Mesenchymal stem cell (in vitro differentiated cells and primary cell): ENCODE results near the gene CCR1.

ENCODE experiments used
- DNase-seq: peaks from one replicate; pipeline ENCODE4 v3.0.0-alpha.2; 2013
- H2AFZ ChIP-seq: one replicate; pipeline ENCODE4 v1.6.1; 2013; ENCODE audit warnings: low read depth, mild to moderate bottlenecking, control low read depth, inconsistent platforms, low read length, moderate library complexity
- H2AK5ac ChIP-seq: 2 replicates; pipeline ENCODE4 v1.6.1; 2013; ENCODE audit warnings: low read length, moderate library complexity, mild to moderate bottlenecking, inconsistent platforms; ENCODE audit not compliant: severe bottlenecking
- H2BK120ac ChIP-seq: one replicate; pipeline ENCODE4 v1.6.1; 2013; ENCODE audit warnings: low read depth, mild to moderate bottlenecking, inconsistent platforms, low read length, moderate library complexity
- H2BK12ac ChIP-seq, 2 experiments: one replicate each; pipeline ENCODE4 v1.6.1; 2013; ENCODE audit warnings: inconsistent platforms in 2 of 2, low read length in 2 of 2, mild to moderate bottlenecking in 2 of 2, moderate library complexity in 2 of 2, control low read depth in 1 of 2
- H2BK15ac ChIP-seq: one replicate; pipeline ENCODE4 v1.6.1; 2013; ENCODE audit warnings: mild to moderate bottlenecking, low read depth, inconsistent platforms; ENCODE audit not compliant: poor library complexity, severe bottlenecking
- H2BK5ac ChIP-seq: 2 replicates; pipeline ENCODE4 v1.6.1; 2013; ENCODE audit warnings: low read depth, mild to moderate bottlenecking, low read length, control low read depth, inconsistent platforms; ENCODE audit not compliant: poor library complexity, severe bottlenecking
- H3K14ac ChIP-seq, 2 experiments: one replicate each; pipeline ENCODE4 v1.6.1; 2013; ENCODE audit warnings: inconsistent platforms in 2 of 2, low read length in 2 of 2, control low read depth in 1 of 2, mild to moderate bottlenecking in 1 of 2, moderate library complexity in 1 of 2
- H3K18ac ChIP-seq, 2 experiments: one replicate each; pipeline ENCODE4 v1.6.1; 2013; ENCODE audit warnings: inconsistent platforms in 2 of 2, low read length in 2 of 2, control low read depth in 1 of 2, low read depth in 1 of 2, mild to moderate bottlenecking in 1 of 2
- H3K23ac ChIP-seq, 2 experiments: one replicate each; pipeline ENCODE4 v1.6.1; 2013; ENCODE audit warnings: inconsistent platforms in 2 of 2, low read length in 2 of 2, mild to moderate bottlenecking in 2 of 2, moderate library complexity in 2 of 2, control low read depth in 1 of 2
- H3K27ac ChIP-seq: 2 replicates; pipeline ENCODE4 v1.5.1; 2013; ENCODE audit warnings: mild to moderate bottlenecking, moderate library complexity, low read length, control low read depth, inconsistent platforms; ENCODE audit not compliant: poor library complexity, severe bottlenecking
- H3K27me3 ChIP-seq, 2 experiments: 2 replicates each; pipeline versions ENCODE4 v1.6.1 to v1.7.0; 2013; ENCODE audit warnings: low read length in 2 of 2, mild to moderate bottlenecking in 2 of 2, moderate library complexity in 2 of 2, control low read depth in 1 of 2, inconsistent platforms in 1 of 2; ENCODE audit not compliant: control insufficient read depth in 1 of 2, insufficient read depth in 1 of 2
- H3K36me3 ChIP-seq, 2 experiments: 2 replicates each; pipeline versions ENCODE4 v1.6.1 to v1.7.0; 2013; ENCODE audit warnings: low read length in 2 of 2, control low read depth in 1 of 2, inconsistent platforms in 1 of 2, low read depth in 1 of 2, mild to moderate bottlenecking in 1 of 2; ENCODE audit not compliant: insufficient read depth in 2 of 2, control insufficient read depth in 1 of 2
- H3K4ac ChIP-seq, 2 experiments: one replicate each; pipeline ENCODE4 v1.6.1; 2013; ENCODE audit warnings: inconsistent platforms in 2 of 2, low read length in 2 of 2, mild to moderate bottlenecking in 2 of 2, moderate library complexity in 2 of 2, control low read depth in 1 of 2, low read depth in 1 of 2
- H3K4me1 ChIP-seq: 2 replicates; pipeline ENCODE4 v1.6.1; 2013; ENCODE audit warnings: low read depth, low read length, control low read depth; ENCODE audit not compliant: control insufficient read depth, insufficient read depth
- H3K4me2 ChIP-seq: 2 replicates; pipeline ENCODE4 v1.6.1; 2013; ENCODE audit warnings: low read length, mild to moderate bottlenecking, inconsistent platforms; ENCODE audit not compliant: poor library complexity, severe bottlenecking
- H3K4me3 ChIP-seq, 2 experiments: 2 replicates each; pipeline versions ENCODE4 v1.5.1 to v1.7.0; 2013; ENCODE audit warnings: low read length in 2 of 2, mild to moderate bottlenecking in 2 of 2, control low read depth in 1 of 2, low read depth in 1 of 2; ENCODE audit not compliant: insufficient read depth in 1 of 2
- H3K79me1 ChIP-seq: replicated peaks from 2 replicates; pipeline ENCODE4 v1.6.1; 2013; ENCODE audit warnings: mild to moderate bottlenecking, control low read depth, low read length, inconsistent platforms; ENCODE audit not compliant: poor library complexity, severe bottlenecking
- H3K9ac ChIP-seq: 2 replicates; pipeline ENCODE4 v1.7.0; 2013; ENCODE audit warnings: mild to moderate bottlenecking, low read length, moderate library complexity
- H3K9me3 ChIP-seq: 2 replicates; pipeline ENCODE4 v1.7.0; 2013; ENCODE audit warnings: mild to moderate bottlenecking, low read length; ENCODE audit not compliant: control insufficient read depth
- H4K8ac ChIP-seq: one replicate; pipeline ENCODE4 v1.6.1; 2013; ENCODE audit warnings: inconsistent platforms, mild to moderate bottlenecking, low read length, moderate library complexity
- H4K91ac ChIP-seq: one replicate; pipeline ENCODE4 v1.6.1; 2013; ENCODE audit warnings: mild to moderate bottlenecking, low read length, inconsistent platforms
- WGBS: methylation state at CpG from one replicate; pipeline ENCODE4 v1.1.7; 2013; ENCODE audit warnings: mixed read lengths; 5-methylcytosine and 5-hydroxymethylcytosine counted together

Gene CCR1

DNA sequence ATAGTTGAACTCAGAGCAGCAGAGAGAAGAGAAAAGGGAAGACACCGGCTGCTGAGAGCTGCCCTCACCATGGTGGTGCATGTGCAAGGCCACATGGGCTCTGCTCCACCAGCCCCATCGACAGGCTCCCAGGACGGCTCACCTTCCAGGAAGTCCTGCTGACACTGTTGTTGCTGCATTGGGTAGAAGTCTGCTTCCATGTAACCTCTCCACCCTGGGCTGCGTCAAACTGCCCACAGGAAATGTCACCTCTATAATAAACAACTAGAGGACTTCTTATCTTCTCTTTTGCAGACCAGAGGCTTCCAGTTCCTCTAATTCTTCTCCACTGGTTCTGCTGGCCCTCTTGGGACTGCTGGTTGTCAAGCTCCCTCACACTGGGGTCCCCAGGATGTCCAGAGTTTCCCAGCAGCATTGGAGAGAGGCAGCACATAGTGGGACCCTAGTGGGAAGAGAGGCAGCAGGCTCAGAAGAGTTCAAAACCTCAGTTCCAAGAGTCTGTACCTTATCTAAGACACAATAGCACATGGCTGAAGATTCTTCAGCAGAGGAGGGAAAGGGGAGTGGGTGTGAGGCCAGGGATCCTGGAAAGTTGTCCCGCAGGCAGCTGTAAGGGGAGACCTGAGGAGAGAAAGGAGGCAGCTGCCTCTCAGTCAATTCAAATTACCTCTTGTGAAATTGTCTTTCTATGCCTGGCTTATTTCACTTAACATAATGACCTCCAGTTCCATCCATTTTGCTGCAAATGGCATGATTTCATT is 28.4 kb upstream of the CCR1 start:
- no peak overlapping the region for H2AFZ ChIP-seq
- no peak overlapping the region for H4K8ac ChIP-seq
- no peak overlapping the region for H2BK5ac ChIP-seq
- no peak overlapping the region for H3K14ac ChIP-seq
- no peak overlapping the region for H3K9ac ChIP-seq
- H4K91ac ChIP-seq: no peak overlapping the region
- H2BK15ac ChIP-seq: no peak overlapping the region
- DNase-seq: no peak
- no peak overlapping the region for H2AK5ac ChIP-seq
- H3K4ac ChIP-seq: no peak overlapping the region
- H3K27me3 ChIP-seq: peaks cover 19 to 28% of the 10 kb centered on the region in 2 experiments
- no peak overlapping the region for H3K4me3 ChIP-seq
- H3K9me3 ChIP-seq: no peaks in the 10 kb centered on the region
- H3K4me1 ChIP-seq: no peaks in the 10 kb centered on the region
- H3K18ac ChIP-seq: no peak overlapping the region
- no peaks in the 10 kb centered on the region for H3K36me3 ChIP-seq
- H3K4me2 ChIP-seq: no peak overlapping the region
- no peak overlapping the region for H3K23ac ChIP-seq
- 49% methylated on average over 4 of the region's 5 CpGs for WGBS
- no peak overlapping the region for H3K27ac ChIP-seq
- H2BK12ac ChIP-seq: no peak overlapping the region
- H2BK120ac ChIP-seq: no peak overlapping the region
- no peaks in the 10 kb centered on the region for H3K79me1 ChIP-seq

DNA sequence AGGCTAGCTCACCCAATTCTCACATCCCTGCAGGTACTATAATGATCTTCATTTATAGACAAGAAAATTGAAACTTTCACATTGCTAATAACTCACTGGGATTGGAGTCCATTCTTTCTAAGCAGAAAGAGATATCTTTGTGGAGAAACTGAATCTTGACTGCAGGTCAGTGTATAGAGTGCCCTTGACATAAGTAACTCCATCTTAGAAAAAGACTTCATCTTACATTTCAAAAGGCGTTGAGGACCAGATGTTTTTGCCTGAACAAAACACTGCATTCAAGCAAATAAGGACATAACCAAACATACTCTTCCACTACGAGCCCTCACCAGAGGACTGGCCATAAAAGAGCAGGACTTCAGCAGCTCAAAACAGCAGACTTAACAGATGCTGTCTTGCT is 27.3 kb upstream of the CCR1 start:
- Histone ChIP-seq H2BK12ac (no peak overlapping the region), H4K91ac (no peak overlapping the region), H3K14ac (no peak overlapping the region), H3K27ac (no peak overlapping the region), H2BK120ac (no peak overlapping the region), H3K79me1 (no peaks in the 10 kb centered on the region), H3K23ac (no peak overlapping the region), H3K4ac (no peak overlapping the region), H3K9ac (no peak overlapping the region), H2AK5ac (no peak overlapping the region), H3K4me3 (no peak overlapping the region), H2BK5ac (no peak overlapping the region), H3K4me2 (no peak overlapping the region), H3K18ac (no peak overlapping the region), H3K27me3 (peaks cover 19 to 28% of the 10 kb centered on the region in 2 experiments), H3K9me3 (no peaks in the 10 kb centered on the region), H2BK15ac (no peak overlapping the region), H3K4me1 (no peaks in the 10 kb centered on the region), H3K36me3 (no peaks in the 10 kb centered on the region), H2AFZ (no peak overlapping the region), H4K8ac (no peak overlapping the region)
- WGBS: 52% methylated on average over 2 of the region's 2 CpGs
- no peak for DNase-seq

DNA sequence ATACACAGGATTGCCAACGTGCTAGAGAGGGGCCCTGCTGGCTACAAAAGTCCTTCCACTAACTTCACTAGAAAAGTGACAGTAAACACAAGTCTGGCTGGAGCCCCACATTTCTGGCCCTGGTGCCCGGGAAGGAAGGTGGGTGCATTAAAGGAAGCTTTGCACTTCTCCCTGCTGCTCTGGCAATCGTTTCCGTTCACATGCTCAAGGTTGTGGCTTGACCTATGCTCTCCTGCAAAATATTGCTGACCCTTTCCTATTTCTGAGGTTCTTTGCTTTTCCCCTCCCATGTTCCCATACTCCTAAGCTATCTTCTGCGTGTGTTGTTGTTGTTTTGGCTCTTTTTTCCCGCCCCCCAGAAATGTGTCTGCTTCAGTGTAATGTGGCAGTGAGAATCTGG is 25.1 kb upstream of the CCR1 start:
- no peaks in the 10 kb centered on the region for H3K4me1 ChIP-seq
- WGBS: 77% methylated on average over 4 of the region's 6 CpGs

DNA sequence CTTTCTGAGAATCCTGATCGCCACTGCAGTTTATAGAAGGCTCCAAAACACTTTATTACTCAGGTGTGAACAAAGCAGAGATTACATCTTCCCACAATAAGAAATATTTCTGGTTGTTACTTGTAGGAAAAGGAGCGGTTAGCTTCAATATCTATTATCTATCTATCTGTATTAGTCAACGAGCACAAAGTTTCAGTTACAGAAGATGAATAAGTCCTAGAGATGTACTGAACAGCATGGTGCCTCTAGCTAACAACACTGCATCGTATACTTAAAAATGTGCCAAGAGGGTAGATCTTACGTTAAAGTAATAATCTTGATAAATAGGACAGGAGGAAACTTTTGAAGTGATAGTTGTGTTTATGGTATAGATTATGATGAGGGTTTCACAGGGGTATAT is 23.2 kb upstream of the CCR1 start:
- H2BK12ac ChIP-seq: no peak overlapping the region
- no peak overlapping the region for H2BK5ac ChIP-seq
- no peak overlapping the region for H3K4me2 ChIP-seq
- H3K4me3 ChIP-seq: no peak overlapping the region
- H4K91ac ChIP-seq: no peak overlapping the region
- H2BK15ac ChIP-seq: no peak overlapping the region
- peaks cover 15 to 27% of the 10 kb centered on the region in 2 experiments for H3K27me3 ChIP-seq
- DNase-seq: no peak
- WGBS: 84% methylated on average over 4 of the region's 5 CpGs
- H3K4ac ChIP-seq: no peak overlapping the region
- no peak overlapping the region for H3K9ac ChIP-seq
- no peak overlapping the region for H2AFZ ChIP-seq
- no peaks in the 10 kb centered on the region for H3K9me3 ChIP-seq
- H3K36me3 ChIP-seq: no peaks in the 10 kb centered on the region
- no peak overlapping the region for H3K14ac ChIP-seq
- H3K18ac ChIP-seq: no peak overlapping the region
- no peak overlapping the region for H2AK5ac ChIP-seq
- H3K79me1 ChIP-seq: no peaks in the 10 kb centered on the region
- H3K23ac ChIP-seq: no peak overlapping the region
- no peaks in the 10 kb centered on the region for H3K4me1 ChIP-seq
- no peak overlapping the region for H4K8ac ChIP-seq
- H2BK120ac ChIP-seq: no peak overlapping the region
- no peak overlapping the region for H3K27ac ChIP-seq

More for the DNA sequence above, 25.1 kb upstream of the CCR1 start:
- no peak overlapping the region for H2BK12ac ChIP-seq
- no peak overlapping the region for H3K9ac ChIP-seq
- H3K14ac ChIP-seq: no peak overlapping the region
- no peak overlapping the region for H3K4me2 ChIP-seq
- no peak overlapping the region for H4K91ac ChIP-seq
- H2AFZ ChIP-seq: no peak overlapping the region
- no peak overlapping the region for H3K27ac ChIP-seq
- no peak overlapping the region for H3K4ac ChIP-seq
- no peak overlapping the region for H2BK5ac ChIP-seq
- no peak for DNase-seq
- no peak overlapping the region for H3K18ac ChIP-seq
- no peak overlapping the region for H3K4me3 ChIP-seq
- no peak overlapping the region for H3K23ac ChIP-seq
- H2AK5ac ChIP-seq: no peak overlapping the region
- H3K27me3 ChIP-seq: peaks cover 19 to 31% of the 10 kb centered on the region in 2 experiments
- H2BK15ac ChIP-seq: no peak overlapping the region
- H3K36me3 ChIP-seq: no peaks in the 10 kb centered on the region
- no peak overlapping the region for H2BK120ac ChIP-seq
- H3K79me1 ChIP-seq: no peaks in the 10 kb centered on the region
- no peaks in the 10 kb centered on the region for H3K9me3 ChIP-seq
- H4K8ac ChIP-seq: no peak overlapping the region
